Endothelial cell of umbilical vein (primary cell): Measurements from ENCODE around the gene HOXC11. TPM values are rescaled to one million over a fixed set of nuclear protein-coding genes. Genes with fewer than 3 reads are reported as not detected.
A peak's percentile ranks its signal among the peaks of the same experiment; 100 is the strongest.

Experiments
- BruUV-seq: library from RNA; stranded (reverse); fragments of 400-500 nt; replicated peaks from 2 replicates; lab custom pipeline; 2021; lab: Mats Ljungman, UMichigan
- CTCF ChIA-PET: fragments of 300-600, 350-600 bp; sonication (Branson Sonifier 250); formaldehyde crosslinking; loops from one replicate; lab custom pipeline; 2021; ENCODE audit warnings: antibody characterized with exemption, inconsistent platforms; lab: Charles Lee
- POLR2A ChIA-PET: fragments of 300-600, 350-600 bp; sonication (Branson Sonifier 250); formaldehyde crosslinking; loops from one replicate; lab custom pipeline; 2021; ENCODE audit warnings: antibody characterized with exemption, inconsistent platforms; lab: Charles Lee
- DNase-seq: peaks from one replicate; pipeline ENCODE4 v3.0.0-alpha.2; 2011; ENCODE audit warnings: low read depth, low spot score
- FAIRE-seq: peaks from 2 replicates; lab custom pipeline; 2011; peaks lifted over from hg19 to GRCh38; lab: Jason Lieb, UNC
- H2AFZ ChIP-seq: 2 replicates; pipeline ENCODE4 v1.6.0; 2012; ENCODE audit warnings: low read depth, low read length, control low read depth, inconsistent platforms
- H3K27ac ChIP-seq: 2 replicates; pipeline ENCODE4 v1.5.1; 2011; ENCODE audit warnings: low read depth, mild to moderate bottlenecking, control low read depth, low read length, moderate library complexity; ENCODE audit not compliant: insufficient read depth
- H3K27me3 ChIP-seq, 2 experiments: 2 replicates each; pipeline versions ENCODE4 v1.6.0 to v1.6.1; 2011; ENCODE audit warnings: low read length in 2 of 2, mixed read lengths in 1 of 2; ENCODE audit not compliant: control insufficient read depth in 2 of 2, insufficient read depth in 2 of 2
- H3K36me3 ChIP-seq, 2 experiments: 2 replicates in 1 of 2; 3 replicates in 1 of 2; pipeline ENCODE4 v1.5.1; 2011; ENCODE audit warnings: low read length in 2 of 2, mild to moderate bottlenecking in 1 of 2, moderate library complexity in 1 of 2; ENCODE audit not compliant: control insufficient read depth in 2 of 2, insufficient read depth in 2 of 2; ENCODE audit errors: extremely low read depth in 1 of 2
- H3K4me1 ChIP-seq: 3 replicates; pipeline ENCODE4 v1.5.1; 2011; ENCODE audit warnings: mild to moderate bottlenecking, low read length; ENCODE audit not compliant: control insufficient read depth, insufficient read depth; ENCODE audit errors: extremely low read depth
- H3K4me2 ChIP-seq: 2 replicates; pipeline ENCODE4 v1.6.1; 2011; ENCODE audit warnings: low read length, control low read depth, mixed read lengths; ENCODE audit not compliant: insufficient read depth
- H3K4me3 ChIP-seq, 3 experiments: fragments of 200-600 bp in 1 of 3; sonication (generic), shearing (Covaris generic) in 1 of 3; replicated peaks in 1 of 3; 2 replicates each; pipeline ENCODE4 v1.5.1; 2011 to 2016; ENCODE audit warnings: control low read depth in 3 of 3, low read length in 3 of 3, mild to moderate bottlenecking in 2 of 3, inconsistent platforms in 1 of 3, low read depth in 1 of 3, moderate library complexity in 1 of 3; ENCODE audit not compliant: insufficient read depth in 1 of 3
- H3K79me2 ChIP-seq: 2 replicates; pipeline ENCODE4 v1.6.0; 2012; ENCODE audit warnings: low read length, inconsistent platforms; ENCODE audit not compliant: control insufficient read depth, insufficient read depth
- H3K9ac ChIP-seq: replicated peaks from 2 replicates; pipeline ENCODE3; 2011; ENCODE audit warnings: low read length, control low read depth; ENCODE audit not compliant: insufficient read depth; ENCODE audit errors: extremely low read depth
- H3K9me1 ChIP-seq: replicated peaks from 3 replicates; pipeline ENCODE4 v1.6.0; 2011; ENCODE audit warnings: mild to moderate bottlenecking, low read length; ENCODE audit not compliant: control insufficient read depth, insufficient read depth; ENCODE audit errors: extremely low read depth
- H3K9me3 ChIP-seq: replicated peaks from 2 replicates; pipeline ENCODE4 v1.5.1; 2012; ENCODE audit warnings: low read length, inconsistent platforms; ENCODE audit not compliant: control insufficient read depth, insufficient read depth
- H4K20me1 ChIP-seq: replicated peaks from 2 replicates; pipeline ENCODE3; 2011; ENCODE audit warnings: mild to moderate bottlenecking, low read length; ENCODE audit not compliant: control insufficient read depth, insufficient read depth; ENCODE audit errors: extremely low read depth
- EZH2 ChIP-seq: IDR thresholded peaks from 2 replicates; pipeline ENCODE4 v1.6.1; 2012; ENCODE audit warnings: borderline replicate concordance, low read depth, mild to moderate bottlenecking, moderate library complexity, low read length, inconsistent platforms; ENCODE audit not compliant: severe bottlenecking
- JUN ChIP-seq: IDR thresholded peaks from 2 replicates; pipeline ENCODE4 v1.6.1; 2011; ENCODE audit warnings: borderline replicate concordance, low read depth; ENCODE audit not compliant: insufficient read length, insufficient read depth
- POLR2A ChIP-seq: IDR thresholded peaks from 2 replicates; pipeline ENCODE4 v1.6.1; 2012; ENCODE audit warnings: low read depth, mild to moderate bottlenecking, control low read depth, low read length
- dilution Hi-C: fragments of 300-500 bp; cut with MboI; formaldehyde crosslinking; loops from one replicate; pipeline ENCODE4 v1.15.0; 2019; ENCODE audit warnings: low sequenced_read_pairs; ENCODE audit not compliant: extremely low pct_ligation_motif_present
- intact Hi-C: fragments of 100-400 bp; cut with micrococcal nuclease; formaldehyde crosslinking; loops from one replicate; pipeline ENCODE4 v1.10.0; 2022
- polyA plus RNA-seq, 4 experiments: library from polyadenylated mRNA; depleted of rRNA in 3 of 4; stranded (reverse) in 3 of 4; unstranded in 1 of 4; fragments of >200 nt; gene quantifications; 2 replicates each; pipeline versions ENCODE4 v1.2.1 to v1.2.3, GENCODE V29; 2011 to 2012; ENCODE audit warnings: missing spikeins in 1 of 4
- total RNA-seq: library from RNA; stranded (reverse); gene quantifications from 2 replicates; pipeline ENCODE4 v1.2.3, GENCODE V29; 2021

HOXC11 gene
- total and polyA plus RNA-seq, 2 donors (not counting 3 experiments of a cell fraction or from before 2014, with no cell fraction given), result not detected

GRCh38 chr12:53974084-53975063, 1.4 kb downstream of the HOXC11 start, which contains the start of gene HOTAIR:
Gene HOTAIR (minus strand): TSS chr12:53974954.
- Histone ChIP-seq H3K9ac (no peak within 1 kb of the TSS), H2AFZ (no peak within 1 kb of the TSS)
- no peak for FAIRE-seq

GRCh38 chr12:53975064-53975471, 2.1 kb downstream of the HOXC11 start:
- intact Hi-C loops (no loop called here), dilution Hi-C loops (no loop called here)
- Histone ChIP-seq H3K79me2 (no peaks in the 10 kb centered on the region), H3K36me3 (no peaks in the 10 kb centered on the region), H4K20me1 (no peaks in the 10 kb centered on the region), H3K4me2 (no peak overlapping the region), H3K9me1 (no peaks in the 10 kb centered on the region), H3K9me3 (no peaks in the 10 kb centered on the region), H3K27ac (no peak overlapping the region), H3K27me3 (peaks cover 86 to 96% of the 10 kb centered on the region in 2 experiments), H3K4me1 (no peaks in the 10 kb centered on the region), H2AFZ (no peak overlapping the region), H3K4me3 (no peak overlapping the region), H3K9ac (no peak overlapping the region)
- ChIA-PET CTCF (interaction anchor here (0.6 kb wide), 1 partner anchor 155 kb away, joined by 3 read pairs; no protein-coding TSS in a partner anchor), POLR2A (no interaction called here)
- TF ChIP-seq POLR2A (no peak), EZH2 (peak; percentile 21)
- DNase-seq (no peak), FAIRE-seq (no peak)
- no TSS peak for BruUV-seq

More at GRCh38 chr12:53974084-53975063, 1.4 kb downstream of the HOXC11 start, which contains the start of gene HOTAIR:
- no peaks in the 10 kb centered on the region for H3K9me3 ChIP-seq
- no peak within 1 kb of the TSS for H3K27ac ChIP-seq
- DNase-seq, result no peak
- no peaks in the 10 kb centered on the region for H3K79me2 ChIP-seq
- TF ChIP-seq JUN (no peak), EZH2 (peak; percentile 86)
- H3K36me3 ChIP-seq, result no peaks in the 10 kb centered on the region
- POLR2A ChIA-PET, result no interaction called here
- intact Hi-C loops (no loop called here), dilution Hi-C loops (no loop called here)
- H3K4me2 ChIP-seq, result no peak within 1 kb of the TSS
- BruUV-seq, result no TSS peak
- H3K27me3 ChIP-seq, result peaks cover 87 to 98% of the 10 kb centered on the region in 2 experiments
- H3K9me1 ChIP-seq, result no peaks in the 10 kb centered on the region
- CTCF ChIA-PET, result interaction anchor here (0.6 kb wide), 2 partner anchors 14 to 155 kb away, joined by 3 to 4 read pairs; no protein-coding TSS in a partner anchor
- no peaks in the 10 kb centered on the region for H3K4me1 ChIP-seq
- H4K20me1 ChIP-seq, result no peaks in the 10 kb centered on the region
- H3K4me3 ChIP-seq, result no peak within 1 kb of the TSS
